Putamen (tissue), 1 donor: ENCODE measurements around the gene STAT5A.

Source experiments
- DNase-seq: peaks from one replicate; pipeline ENCODE4 v3.0.0-alpha.2; 2016; ENCODE audit warnings: low spot score

Gene STAT5A

DNA sequence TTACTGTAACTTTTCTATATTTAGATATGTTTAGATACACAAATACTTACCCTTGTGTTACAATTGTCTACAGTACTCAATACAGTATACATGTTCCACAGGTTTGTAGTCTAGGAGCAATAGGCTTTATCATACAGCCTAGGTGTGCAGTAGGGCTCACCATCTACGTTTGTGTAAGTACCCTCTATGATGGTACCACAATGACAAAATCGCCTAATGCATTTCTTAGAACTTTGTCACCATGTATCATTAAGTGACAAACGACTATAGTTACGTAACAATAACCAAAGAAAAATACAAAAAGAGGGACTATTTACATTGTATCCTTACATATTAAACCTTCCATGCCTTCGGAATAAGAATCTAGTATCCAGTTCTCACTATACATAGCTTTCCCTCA is 20.1 kb upstream of the STAT5A start:
- no peak for DNase-seq

DNA sequence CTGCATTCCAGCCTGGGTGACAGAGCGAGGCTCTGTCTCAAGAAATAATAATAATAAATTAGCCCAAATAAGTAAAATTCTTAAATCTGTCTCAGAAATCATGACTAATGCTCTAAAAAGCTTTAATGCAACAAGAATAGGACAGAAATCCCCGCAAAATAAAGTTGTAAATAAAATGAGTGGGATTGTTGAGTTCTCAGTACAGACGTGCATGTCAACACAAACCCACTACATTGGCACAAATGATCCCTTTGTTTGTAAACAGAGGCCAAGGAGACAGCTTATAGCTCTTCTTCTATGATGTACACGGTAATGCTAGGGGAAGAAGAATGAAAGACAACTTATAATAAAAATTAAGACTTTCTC is 18.1 kb upstream of the STAT5A start:
- DNase-seq = no peak

DNA sequence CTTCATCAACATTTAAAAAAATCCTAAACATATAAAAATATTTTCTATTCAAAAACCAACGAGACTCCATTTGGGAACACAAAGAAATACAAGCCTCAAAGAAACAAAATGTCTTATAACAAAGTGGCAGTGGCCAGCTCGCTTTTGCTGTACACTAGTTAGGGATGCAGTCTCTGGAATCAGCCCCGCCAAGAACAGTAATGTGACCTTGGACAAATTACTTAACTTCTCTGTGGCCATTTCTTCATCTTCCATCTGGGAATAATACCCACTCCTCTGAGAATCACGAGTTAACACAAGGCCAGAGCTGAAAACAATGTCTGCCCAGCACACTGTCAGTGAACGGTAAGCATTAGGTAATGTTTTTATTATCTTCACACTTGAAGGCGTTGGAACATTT is 17.7 kb upstream of the STAT5A start:
- no peak for DNase-seq

- DNase-seq = no peak
These were observed 17.1 kb upstream of the STAT5A start for GRCh38 chr17:42271006-42271778.

DNA sequence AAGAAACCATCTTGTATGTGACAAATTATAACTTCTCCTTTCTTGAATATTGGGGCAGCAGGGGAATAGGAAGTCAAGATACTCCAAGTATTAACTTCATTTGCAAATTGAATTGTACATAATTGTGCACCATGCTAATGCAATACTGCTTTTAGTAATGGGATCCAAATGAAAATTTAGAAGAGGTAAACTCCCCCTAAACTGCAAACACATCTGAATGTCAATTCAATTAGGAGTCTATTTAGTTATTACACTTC is 16.6 kb upstream of the STAT5A start:
- DNase-seq = no peak

DNA sequence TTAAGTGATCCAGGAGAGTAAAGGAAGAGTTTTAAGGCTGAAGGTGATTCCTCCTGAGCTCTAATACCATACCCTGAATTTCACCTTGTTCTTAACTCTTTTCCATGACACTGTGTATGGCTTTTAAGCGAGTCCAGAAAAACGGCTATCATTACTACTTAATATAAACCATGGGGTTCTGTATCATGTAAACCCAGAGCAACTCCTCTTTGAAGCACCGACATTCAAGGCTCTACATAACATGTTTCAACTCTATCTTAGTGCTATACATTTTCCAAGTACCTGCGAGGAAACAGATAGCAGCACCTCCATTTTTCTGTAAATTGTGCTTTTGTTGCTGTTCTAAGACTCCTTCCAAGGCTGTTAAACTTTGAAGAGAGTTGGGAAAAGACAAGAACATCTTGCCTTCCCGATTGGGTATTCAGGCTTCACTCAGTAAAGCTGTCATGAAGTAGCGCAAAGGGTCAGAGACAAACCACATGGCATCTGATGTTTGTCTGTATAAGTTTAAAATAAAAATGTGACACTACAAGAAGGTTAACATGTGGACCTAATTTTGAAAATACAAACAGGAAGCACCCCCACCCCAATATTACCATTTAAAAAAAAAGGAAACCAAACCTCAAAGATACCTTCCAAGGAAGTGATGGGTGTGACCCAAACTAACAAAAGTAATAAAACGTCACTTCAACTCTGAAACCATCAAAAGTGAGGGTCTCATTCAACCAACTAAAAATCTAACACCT is 16.0 kb upstream of the STAT5A start:
- DNase-seq = no peak

GRCh38 chr17:42273474-42274252 is 14.6 kb upstream of the STAT5A start:
- no peak for DNase-seq

DNA sequence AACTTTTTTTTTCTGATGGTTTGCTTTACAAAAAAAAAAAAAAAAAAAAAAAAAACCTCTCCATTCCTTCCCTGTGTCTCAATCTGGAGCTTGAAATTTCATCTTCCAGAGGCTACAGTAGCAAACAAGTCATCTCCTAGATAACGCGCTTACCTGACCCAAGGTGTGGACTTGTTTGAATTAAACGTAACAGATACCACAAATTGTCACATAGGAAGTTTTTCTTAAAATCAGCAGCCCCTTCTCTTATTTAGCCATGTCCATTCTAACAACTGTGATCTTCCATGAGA is 14.1 kb upstream of the STAT5A start:
- DNase-seq = no peak

GRCh38 chr17:42274812-42275526 is 13.3 kb upstream of the STAT5A start:
- no peak for DNase-seq

GRCh38 chr17:42275527-42276358 is 12.6 kb upstream of the STAT5A start:
- no peak for DNase-seq

GRCh38 chr17:42276359-42276608 is 12.0 kb upstream of the STAT5A start, which contains the start of gene STAT5B:
STAT5B (minus strand) TSS chr17:42276391; CDS start chr17:42232127, 44,264 bp downstream.
- peak; percentile 66 for DNase-seq

DNA sequence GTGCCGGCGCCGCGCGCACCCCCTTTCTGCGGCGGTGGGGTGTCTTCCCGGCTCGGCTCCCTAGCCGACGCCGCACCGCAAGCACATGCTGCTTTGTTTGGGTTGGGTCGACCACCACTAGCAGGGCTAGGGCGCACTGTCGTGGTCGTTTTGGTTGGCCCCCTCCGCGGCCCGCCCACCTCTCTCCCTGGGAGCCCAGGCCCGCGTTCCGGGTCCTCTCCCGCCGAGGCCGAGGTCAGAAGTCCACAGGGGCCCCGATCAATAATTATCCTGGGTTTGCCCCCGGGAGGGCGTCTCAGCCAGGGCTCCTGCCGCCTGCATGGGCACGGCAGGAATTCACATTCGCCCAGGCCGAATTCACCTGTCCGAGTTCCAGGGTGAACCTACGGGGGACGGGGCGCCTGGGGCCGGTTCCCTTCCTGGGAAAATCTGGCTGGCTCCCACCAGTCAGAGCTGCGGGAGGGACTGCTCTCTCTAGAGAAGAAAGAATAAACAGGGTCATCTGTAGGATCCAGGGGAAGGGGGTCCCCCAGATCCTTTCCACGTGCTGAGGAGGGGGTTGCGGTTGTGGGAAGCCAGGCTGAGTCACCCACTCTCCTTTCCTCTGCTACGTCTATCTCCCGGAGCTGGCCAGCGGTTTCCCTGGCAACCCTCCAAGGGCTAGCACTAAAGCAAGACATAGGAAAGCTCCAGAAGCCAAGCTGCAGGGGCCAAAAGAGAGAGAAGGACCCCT is 11.5 kb upstream of the STAT5A start:
- no peak for DNase-seq

GRCh38 chr17:42277342-42277712 is 11.0 kb upstream of the STAT5A start:
- no peak for DNase-seq

DNA sequence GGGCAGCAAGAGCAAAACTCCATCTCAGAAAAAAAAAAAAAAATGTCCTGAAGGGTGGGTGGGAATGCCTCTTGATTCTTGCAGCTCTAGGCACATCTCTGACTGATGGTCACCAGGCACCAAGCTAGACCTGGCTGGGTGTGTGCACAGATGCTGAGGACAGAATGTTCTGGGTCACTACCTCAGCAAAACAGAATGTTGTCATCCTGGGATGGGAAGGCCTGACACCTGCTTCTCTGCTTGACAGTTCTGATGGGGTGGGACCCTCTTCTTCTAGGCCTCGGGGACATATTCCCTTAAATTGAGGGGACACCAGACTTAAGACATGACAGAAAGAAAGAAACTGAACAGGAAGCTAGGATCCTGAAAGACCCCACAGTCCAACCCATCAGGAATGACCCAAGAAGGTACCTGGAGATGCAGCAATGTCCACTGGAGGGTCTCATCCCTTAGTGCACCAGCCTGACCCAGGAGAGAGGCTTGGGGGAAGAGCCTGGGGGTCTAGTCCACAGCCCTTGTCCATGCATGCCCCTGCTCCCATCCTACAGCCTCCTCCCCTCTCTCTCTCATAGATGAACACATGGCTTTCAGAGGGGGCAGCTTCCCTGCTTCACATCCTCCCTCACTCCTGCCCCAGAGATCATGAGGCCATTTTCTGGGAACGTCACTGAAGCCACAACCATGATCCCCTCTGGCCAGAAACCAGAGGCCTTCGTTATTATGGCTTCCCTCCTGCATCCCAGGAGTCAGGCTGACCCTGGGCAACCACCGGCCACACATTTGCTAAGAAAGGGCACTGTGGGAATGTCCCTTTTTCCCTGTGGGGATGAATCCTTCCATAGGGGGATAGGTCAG is 8.3 kb upstream of the STAT5A start:
- no peak for DNase-seq

GRCh38 chr17:42281571-42282096 is 6.7 kb upstream of the STAT5A start:
- no peak for DNase-seq

GRCh38 chr17:42282478-42283080 is 5.7 kb upstream of the STAT5A start:
- no peak for DNase-seq

DNA sequence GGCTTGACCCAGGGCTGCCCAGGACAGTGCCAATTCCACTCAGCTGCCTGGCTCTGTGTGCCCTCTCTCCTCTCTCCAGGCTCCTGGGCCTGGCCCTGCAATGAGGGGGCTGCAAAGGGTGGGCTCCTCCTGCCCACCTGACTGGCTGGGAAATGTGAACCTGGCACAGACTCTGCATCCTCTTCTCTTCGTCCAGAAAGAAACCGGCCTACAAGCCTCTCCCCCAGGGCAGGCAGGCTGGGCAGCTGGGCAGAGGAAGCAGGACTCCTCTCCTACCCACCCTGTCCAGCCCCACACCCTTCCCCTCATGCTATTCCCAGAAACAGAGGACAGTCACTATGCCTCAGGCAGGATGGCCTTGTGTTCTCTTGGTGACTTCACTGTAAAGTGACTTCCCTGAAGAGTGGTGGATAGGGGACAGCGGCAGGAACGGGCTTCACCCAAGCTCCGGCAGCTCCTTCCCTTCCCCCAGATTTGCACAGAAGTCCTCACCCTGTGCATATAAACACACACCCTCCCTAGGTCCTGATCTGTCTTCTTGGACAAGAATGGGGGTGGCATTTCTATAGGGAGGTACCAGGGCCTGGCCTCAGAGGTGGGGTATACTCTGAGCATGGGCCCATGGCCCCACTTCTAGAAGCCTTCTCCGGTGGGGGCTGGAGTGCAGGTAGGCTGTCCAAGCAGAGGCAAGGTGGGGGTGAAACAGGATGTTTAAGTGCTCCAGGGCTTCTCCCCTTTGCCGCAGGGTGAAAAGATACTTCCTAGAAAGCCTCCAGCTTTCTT is 4.9 kb upstream of the STAT5A start:
- DNase-seq = no peak

DNA sequence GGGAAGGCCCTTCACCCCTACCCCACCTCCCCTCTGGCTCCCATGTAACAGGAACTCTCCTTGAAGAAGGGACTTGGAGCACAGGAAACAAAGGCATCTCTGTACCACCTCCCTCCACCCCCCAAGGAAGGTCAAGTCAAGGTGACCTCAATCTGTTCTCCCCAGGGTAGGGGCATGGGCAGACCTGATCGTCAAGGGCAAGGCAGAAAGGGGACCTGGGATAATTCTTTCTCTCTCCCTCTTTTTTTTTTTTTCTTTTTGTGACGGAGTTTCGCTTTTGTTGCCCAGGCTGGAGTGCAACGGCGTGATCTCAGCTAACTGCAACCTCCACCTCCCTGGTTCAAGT is 4.3 kb upstream of the STAT5A start:
- no peak for DNase-seq

DNA sequence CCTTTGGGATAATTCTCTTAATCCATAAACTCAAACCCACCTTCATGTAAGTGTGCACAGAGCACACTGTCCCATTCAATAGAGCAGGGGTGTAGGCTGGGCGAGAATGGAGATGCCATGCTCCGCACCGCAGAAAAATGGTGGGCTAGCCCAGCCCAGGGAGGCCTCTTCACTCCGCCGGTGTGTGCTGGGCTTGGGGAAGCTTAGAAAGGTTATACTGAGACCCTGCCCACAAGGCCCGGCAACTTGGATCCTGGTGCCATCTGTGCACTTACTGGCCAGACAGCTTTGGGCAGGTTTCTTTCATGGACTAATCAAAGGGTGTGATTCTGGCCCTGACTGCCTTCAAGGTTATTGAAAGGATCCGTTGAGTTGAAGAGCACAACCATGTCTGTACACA is 3.7 kb upstream of the STAT5A start:
- DNase-seq = no peak
